ENCODE measurements around the gene CASP6.

CASP6 gene

DNA sequence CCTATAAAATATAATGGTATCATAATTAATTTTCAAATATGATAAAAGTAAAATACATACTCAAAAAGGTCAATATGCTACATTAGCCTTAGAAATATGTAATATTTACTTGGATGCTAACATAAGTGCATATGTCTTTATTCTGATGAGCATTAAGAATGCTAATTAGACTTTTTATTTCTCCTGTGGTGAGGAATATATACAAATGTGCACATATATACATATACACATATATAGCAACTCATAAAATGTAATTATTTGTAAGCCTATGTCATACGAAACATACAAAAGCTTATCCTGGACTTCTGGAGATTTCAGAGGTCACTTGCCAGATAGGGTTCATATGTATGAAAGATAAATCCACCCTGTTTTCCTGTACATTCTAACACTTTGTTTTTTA, 15.5 kb upstream of the CASP6 start:
- Histone ChIP-seq H3K9me3 (ENCODE audit: insufficient read depth, low read depth, low read length) (no peaks in the 10 kb centered on the region), H2AK5ac (ENCODE audit: low read length) (no peak overlapping the region), H3K4me2 (ENCODE audit: low read length) (no peak overlapping the region), H3K14ac (ENCODE audit: low read length) (no peak overlapping the region), H3K79me2 (ENCODE audit: control insufficient read depth, insufficient read depth, low read length, poor library complexity) (no peaks in the 10 kb centered on the region), H3K36me3 (ENCODE audit: control insufficient read depth in 1 of 2, insufficient read depth in 2 of 2, low read length in 2 of 2) (peaks cover 0 to 3% of the 10 kb centered on the region in 2 experiments), H3K9ac (ENCODE audit: low read length) (no peak overlapping the region), H2BK12ac (ENCODE audit: low read length) (no peak overlapping the region), H4K8ac (ENCODE audit: low read depth, low read length) (no peak overlapping the region), H2BK120ac (ENCODE audit: insufficient read depth, low read length, poor library complexity) (no peak overlapping the region), H3K79me1 (ENCODE audit: low read length) (no peaks in the 10 kb centered on the region), H3K4ac (ENCODE audit: low read depth, low read length) (no peak overlapping the region), H3K18ac (ENCODE audit: low read length) (no peak overlapping the region), H3K4me1 (ENCODE audit: control insufficient read depth in 1 of 2, insufficient read depth in 2 of 2, low read length in 2 of 2) (no peaks in the 10 kb centered on the region), H2AFZ (ENCODE audit: insufficient read depth, low read length, poor library complexity) (no peak overlapping the region), H3K23ac (ENCODE audit: low read length) (no peak overlapping the region), H4K12ac (ENCODE audit: low read depth, low read length) (no peak overlapping the region), H4K91ac (ENCODE audit: low read depth, low read length) (no peak overlapping the region), H2BK5ac (ENCODE audit: low read depth, low read length, poor library complexity) (no peak overlapping the region), H3K4me3 (ENCODE audit: low read depth, low read length) (no peak overlapping the region), H3K27me3 (ENCODE audit: insufficient read depth, low read length) (no peaks in the 10 kb centered on the region), H3K27ac (ENCODE audit: low read depth, low read length) (no peak overlapping the region)
- WGBS (ENCODE audit: extremely low coverage, insufficient coverage, insufficient read length) = no CpG with 5 or more reads among the region's 1 CpG
- DNase-seq = no peak

DNA sequence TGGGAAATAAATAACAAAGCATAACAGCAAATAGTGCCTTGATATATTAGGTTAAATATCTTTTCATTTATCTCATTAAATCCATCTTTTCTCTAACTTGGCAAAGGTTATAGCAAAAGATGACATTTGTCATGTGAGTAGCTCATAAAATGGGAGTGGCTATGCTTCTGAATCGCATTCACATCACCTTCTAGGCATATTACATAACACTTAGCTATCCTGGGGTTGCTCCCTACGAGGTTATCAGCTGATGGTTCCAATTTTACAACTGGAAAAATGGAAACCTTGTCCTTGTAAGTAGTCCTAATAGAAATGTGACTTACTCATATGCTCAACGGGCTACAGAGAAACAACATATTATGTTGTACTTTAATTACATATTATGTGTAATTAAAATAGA, 10.3 kb upstream of the CASP6 start:
- H3K4me3 ChIP-seq (ENCODE audit: low read depth, low read length) = no peak overlapping the region
- H2AFZ ChIP-seq (ENCODE audit: insufficient read depth, low read length, poor library complexity) = no peak overlapping the region
- H3K4me1 ChIP-seq (ENCODE audit: control insufficient read depth in 1 of 2, insufficient read depth in 2 of 2, low read length in 2 of 2) = no peaks in the 10 kb centered on the region
- no peak overlapping the region for H3K4ac ChIP-seq (ENCODE audit: low read depth, low read length)
- H3K27ac ChIP-seq (ENCODE audit: low read depth, low read length) = no peak overlapping the region
- H3K18ac ChIP-seq (ENCODE audit: low read length) = no peak overlapping the region
- no peaks in the 10 kb centered on the region for H3K27me3 ChIP-seq (ENCODE audit: insufficient read depth, low read length)
- H4K12ac ChIP-seq (ENCODE audit: low read depth, low read length) = no peak overlapping the region
- H3K23ac ChIP-seq (ENCODE audit: low read length) = no peak overlapping the region
- H2BK5ac ChIP-seq (ENCODE audit: low read depth, low read length, poor library complexity) = no peak overlapping the region
- no peak overlapping the region for H2BK12ac ChIP-seq (ENCODE audit: low read length)
- no peak overlapping the region for H2AK5ac ChIP-seq (ENCODE audit: low read length)
- no peak overlapping the region for H4K91ac ChIP-seq (ENCODE audit: low read depth, low read length)
- no peak overlapping the region for H3K4me2 ChIP-seq (ENCODE audit: low read length)
- no peaks in the 10 kb centered on the region for H3K79me2 ChIP-seq (ENCODE audit: control insufficient read depth, insufficient read depth, low read length, poor library complexity)
- H3K79me1 ChIP-seq (ENCODE audit: low read length) = no peaks in the 10 kb centered on the region
- H3K36me3 ChIP-seq (ENCODE audit: control insufficient read depth in 1 of 2, insufficient read depth in 2 of 2, low read length in 2 of 2) = peaks cover 1 to 3% of the 10 kb centered on the region in 2 experiments
- no peaks in the 10 kb centered on the region for H3K9me3 ChIP-seq (ENCODE audit: insufficient read depth, low read depth, low read length)
- no peak for DNase-seq
- no peak overlapping the region for H3K9ac ChIP-seq (ENCODE audit: low read length)
- no peak overlapping the region for H4K8ac ChIP-seq (ENCODE audit: low read depth, low read length)
- no CpG with 5 or more reads among the region's 3 CpGs for WGBS (ENCODE audit: extremely low coverage, insufficient coverage, insufficient read length)
- no peak overlapping the region for H2BK120ac ChIP-seq (ENCODE audit: insufficient read depth, low read length, poor library complexity)
- H3K14ac ChIP-seq (ENCODE audit: low read length) = no peak overlapping the region

DNA sequence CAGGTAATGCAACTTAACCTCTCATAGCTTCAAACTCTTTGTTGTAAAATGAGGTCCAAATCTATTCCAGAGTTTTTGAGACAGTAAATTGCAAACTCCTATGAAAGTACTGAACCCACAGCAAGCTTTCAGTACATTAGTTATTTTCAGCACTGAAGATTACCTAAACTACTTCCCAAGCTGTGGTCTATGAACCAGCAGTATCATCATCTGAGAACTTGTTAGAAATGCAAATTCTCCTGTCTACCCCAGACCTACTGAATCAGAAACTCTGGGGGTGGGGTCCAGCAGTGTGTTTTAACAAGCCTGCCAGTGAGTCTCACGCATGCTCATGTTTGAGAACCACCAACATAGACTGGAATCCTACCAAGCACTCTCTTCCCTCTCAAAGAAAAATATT, 5.7 kb upstream of the CASP6 start:
- Histone ChIP-seq H2AK5ac (ENCODE audit: low read length) (no peak overlapping the region), H3K27me3 (ENCODE audit: insufficient read depth, low read length) (no peaks in the 10 kb centered on the region), H2AFZ (ENCODE audit: insufficient read depth, low read length, poor library complexity) (no peak overlapping the region), H3K4me2 (ENCODE audit: low read length) (no peak overlapping the region), H4K12ac (ENCODE audit: low read depth, low read length) (no peak overlapping the region), H3K27ac (ENCODE audit: low read depth, low read length) (no peak overlapping the region), H3K14ac (ENCODE audit: low read length) (no peak overlapping the region), H4K8ac (ENCODE audit: low read depth, low read length) (no peak overlapping the region), H3K79me2 (ENCODE audit: control insufficient read depth, insufficient read depth, low read length, poor library complexity) (no peaks in the 10 kb centered on the region), H3K4me3 (ENCODE audit: low read depth, low read length) (no peak overlapping the region), H2BK12ac (ENCODE audit: low read length) (no peak overlapping the region), H2BK5ac (ENCODE audit: low read depth, low read length, poor library complexity) (no peak overlapping the region), H3K9me3 (ENCODE audit: insufficient read depth, low read depth, low read length) (no peaks in the 10 kb centered on the region), H3K18ac (ENCODE audit: low read length) (no peak overlapping the region), H3K36me3 (ENCODE audit: control insufficient read depth in 1 of 2, insufficient read depth in 2 of 2, low read length in 2 of 2) (peaks cover 0 to 1% of the 10 kb centered on the region in 2 experiments), H3K23ac (ENCODE audit: low read length) (no peak overlapping the region), H4K91ac (ENCODE audit: low read depth, low read length) (no peak overlapping the region), H3K4me1 (ENCODE audit: control insufficient read depth in 1 of 2, insufficient read depth in 2 of 2, low read length in 2 of 2) (no peaks in the 10 kb centered on the region), H3K4ac (ENCODE audit: low read depth, low read length) (no peak overlapping the region), H3K9ac (ENCODE audit: low read length) (no peak overlapping the region), H2BK120ac (ENCODE audit: insufficient read depth, low read length, poor library complexity) (no peak overlapping the region), H3K79me1 (ENCODE audit: low read length) (no peaks in the 10 kb centered on the region)
- no CpG with 5 or more reads among the region's 1 CpG for WGBS (ENCODE audit: extremely low coverage, insufficient coverage, insufficient read length)
- no peak for DNase-seq

DNA sequence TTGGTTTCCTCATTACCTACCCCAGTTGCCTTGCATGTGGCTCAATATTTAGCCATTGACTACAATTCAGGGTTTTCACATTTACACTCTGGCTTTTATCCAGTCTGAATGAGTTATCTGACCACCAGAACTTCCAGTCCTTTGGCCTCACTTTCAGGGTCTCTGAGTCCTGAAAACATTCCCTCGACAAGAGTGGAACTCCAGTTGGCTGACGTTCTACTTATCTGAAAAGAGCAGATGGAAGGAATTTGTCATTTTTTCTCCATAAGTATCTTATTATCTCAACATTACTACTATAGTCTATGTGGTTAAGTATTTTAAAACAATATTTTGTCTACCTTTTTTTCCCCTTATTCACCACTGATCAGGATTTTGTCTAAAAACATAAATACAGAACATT, 5.2 kb upstream of the CASP6 start:
- Histone ChIP-seq H3K14ac (ENCODE audit: low read length) (no peak overlapping the region), H4K91ac (ENCODE audit: low read depth, low read length) (no peak overlapping the region)
- WGBS (ENCODE audit: extremely low coverage, insufficient coverage, insufficient read length) = no CpG with 5 or more reads among the region's 2 CpGs

More for the DNA sequence above, 5.2 kb upstream of the CASP6 start:
- Histone ChIP-seq H3K36me3 (ENCODE audit: control insufficient read depth in 1 of 2, insufficient read depth in 2 of 2, low read length in 2 of 2) (peaks cover 0 to under 1% of the 10 kb centered on the region in 2 experiments), H2AFZ (ENCODE audit: insufficient read depth, low read length, poor library complexity) (no peak overlapping the region), H3K4me3 (ENCODE audit: low read depth, low read length) (no peak overlapping the region), H4K12ac (ENCODE audit: low read depth, low read length) (no peak overlapping the region), H2BK120ac (ENCODE audit: insufficient read depth, low read length, poor library complexity) (no peak overlapping the region), H3K18ac (ENCODE audit: low read length) (no peak overlapping the region), H2BK12ac (ENCODE audit: low read length) (no peak overlapping the region), H3K4me1 (ENCODE audit: control insufficient read depth in 1 of 2, insufficient read depth in 2 of 2, low read length in 2 of 2) (peaks cover 0 to 2% of the 10 kb centered on the region in 2 experiments), H3K4me2 (ENCODE audit: low read length) (no peak overlapping the region), H3K9ac (ENCODE audit: low read length) (no peak overlapping the region), H3K27ac (ENCODE audit: low read depth, low read length) (no peak overlapping the region), H3K79me1 (ENCODE audit: low read length) (peaks cover 1% of the 10 kb centered on the region), H3K27me3 (ENCODE audit: insufficient read depth, low read length) (no peaks in the 10 kb centered on the region), H3K79me2 (ENCODE audit: control insufficient read depth, insufficient read depth, low read length, poor library complexity) (peaks cover 1% of the 10 kb centered on the region), H2AK5ac (ENCODE audit: low read length) (no peak overlapping the region), H2BK5ac (ENCODE audit: low read depth, low read length, poor library complexity) (no peak overlapping the region), H3K23ac (ENCODE audit: low read length) (no peak overlapping the region), H3K9me3 (ENCODE audit: insufficient read depth, low read depth, low read length) (no peaks in the 10 kb centered on the region), H3K4ac (ENCODE audit: low read depth, low read length) (no peak overlapping the region), H4K8ac (ENCODE audit: low read depth, low read length) (no peak overlapping the region)
- DNase-seq = no peak
